Measurements from ENCODE around the gene ARID5A. TPM values are rescaled to one million over a fixed set of nuclear protein-coding genes. Genes with fewer than 3 reads are reported as not detected.

ARID5A gene
- total RNA-seq, 1 donor from 2014 or later, result 32.8 TPM

- H3K9me3 ChIP-seq, result no peaks in the 10 kb centered on the region
- intact Hi-C loops (cut with DNase I), result no loop called here
- ATAC-seq (no peak), DNase-seq (no peak)
- no peak overlapping the region for H3K4me3 ChIP-seq
- H3K27ac ChIP-seq, result no peak overlapping the region
- no peaks in the 10 kb centered on the region for H3K27me3 ChIP-seq
- no peaks in the 10 kb centered on the region for H3K4me1 ChIP-seq
- TF ChIP-seq CTCF (IDR thresholded peaks at IDR 0.05), result no peak
- peaks cover 100% of the 10 kb centered on the region for H3K36me3 ChIP-seq
These were observed 60.0 kb downstream of the ARID5A start for GRCh38 chr2:96596596-96596995.

GRCh38 chr2:96599941-96600340, 63.4 kb downstream of the ARID5A start:
- Histone ChIP-seq H3K27ac (no peak overlapping the region), H3K36me3 (peaks cover 100% of the 10 kb centered on the region), H3K27me3 (no peaks in the 10 kb centered on the region), H3K4me3 (no peak overlapping the region), H3K4me1 (no peaks in the 10 kb centered on the region), H3K9me3 (no peaks in the 10 kb centered on the region)
- DNase-seq, result no peak
- intact Hi-C loops (cut with DNase I), result no loop called here
- TF ChIP-seq CTCF (IDR thresholded peaks at IDR 0.05), result no peak
- ATAC-seq, result no peak

GRCh38 chr2:96601382-96602292, 65.1 kb downstream of the ARID5A start:
- peaks cover 100% of the 10 kb centered on the region for H3K36me3 ChIP-seq
- no peak for TF ChIP-seq CTCF (IDR thresholded peaks at IDR 0.05)
- H3K27ac ChIP-seq, result no peak overlapping the region
- ATAC-seq (peak; percentile 33), DNase-seq (no peak)
- no peaks in the 10 kb centered on the region for H3K4me1 ChIP-seq
- no peak overlapping the region for H3K4me3 ChIP-seq
- intact Hi-C loops (cut with DNase I), result no loop called here
- H3K27me3 ChIP-seq, result no peaks in the 10 kb centered on the region
- no peaks in the 10 kb centered on the region for H3K9me3 ChIP-seq

Other genes starting within 250 kb of the ARID5A start
- 91.2 TPM for gene SNRNP200, start 231.2 kb upstream of the ARID5A start, total RNA-seq
- gene ITPRIPL1, start 211.4 kb upstream of the ARID5A start, total RNA-seq, result 1.3 TPM
- gene NCAPH, start 201.0 kb upstream of the ARID5A start, total RNA-seq, result 1.6 TPM
- 0.29 TPM for gene NEURL3, start 31.4 kb upstream of the ARID5A start, total RNA-seq
- 50.1 TPM for gene KANSL3, start 101.6 kb downstream of the ARID5A start, total RNA-seq
- 0.14 TPM for gene FER1L5, start 106.0 kb downstream of the ARID5A start, total RNA-seq
- 16.5 TPM for gene LMAN2L, start 203.3 kb downstream of the ARID5A start, total RNA-seq
- 15.0 TPM for gene CNNM4, start 224.2 kb downstream of the ARID5A start, total RNA-seq

All from upper lobe of right lung (tissue), 1 donor.